ENCODE results near the gene ILF3. TPM values are rescaled to one million over a fixed set of nuclear protein-coding genes. Genes with fewer than 3 reads are reported as not detected.

The ILF3 gene
- total RNA-seq, 1 donor from 2014 or later: 118 TPM

DNA sequence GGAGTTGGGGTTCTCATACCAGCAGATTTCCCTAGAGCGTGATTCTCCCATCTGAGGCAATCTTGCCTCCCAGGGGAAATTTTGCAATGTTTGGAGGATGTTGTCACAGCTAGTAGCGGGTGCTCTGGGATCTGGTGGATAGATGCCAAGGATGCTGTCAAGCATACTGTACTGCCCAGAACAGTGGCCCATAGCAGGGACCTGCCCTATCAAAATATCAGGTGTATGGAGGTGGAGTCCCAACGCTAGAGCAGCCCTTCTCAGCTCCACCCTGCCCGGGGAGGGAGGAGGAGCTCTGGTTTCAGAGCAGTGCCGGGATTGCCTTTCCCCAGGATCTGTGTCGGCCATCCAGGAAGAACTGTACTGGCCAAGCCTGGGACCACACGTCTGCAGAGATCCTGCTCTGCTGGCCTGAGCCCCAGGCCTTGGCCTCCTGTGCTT, 36.2 kb downstream of the ILF3 start:
- intact Hi-C loops (cut with micrococcal nuclease): no loop called here
- DNase-seq: no peak
- ATAC-seq: no peak

DNA sequence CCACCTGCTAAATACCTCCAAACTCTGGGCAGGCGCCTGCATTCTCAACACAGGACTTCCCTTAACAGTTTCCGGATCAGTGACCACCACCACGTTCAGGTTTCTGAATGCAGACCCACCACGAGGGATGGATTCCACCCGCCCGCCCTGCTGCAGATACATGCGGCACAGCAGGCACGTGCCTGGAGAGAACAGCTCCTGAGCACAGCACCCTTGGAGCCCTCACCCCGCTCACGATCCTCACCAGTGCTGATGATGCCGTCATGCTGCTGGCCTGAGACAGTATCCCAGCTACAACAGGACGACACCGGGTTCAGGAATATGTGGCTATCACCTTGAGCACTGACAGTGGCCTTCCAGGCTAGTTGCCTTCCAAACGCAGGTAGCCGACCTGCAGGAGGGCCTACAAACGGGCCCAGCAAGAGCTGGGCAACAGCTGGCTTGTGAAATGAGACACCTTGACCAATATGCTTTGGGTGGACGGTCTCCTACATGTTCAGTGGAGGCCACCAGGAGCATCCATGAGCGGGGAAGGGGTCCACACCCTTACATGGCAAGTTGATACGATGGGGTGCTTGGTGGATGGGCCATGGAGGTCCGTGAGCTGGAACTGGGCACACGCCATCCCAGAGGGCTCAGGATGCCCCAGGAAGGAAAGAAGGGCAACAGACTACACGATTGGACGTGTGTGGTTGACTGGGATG, 37.2 kb downstream of the ILF3 start:
- no peak for DNase-seq
- no peak for ATAC-seq
- intact Hi-C loops (cut with micrococcal nuclease): no loop called here

DNA sequence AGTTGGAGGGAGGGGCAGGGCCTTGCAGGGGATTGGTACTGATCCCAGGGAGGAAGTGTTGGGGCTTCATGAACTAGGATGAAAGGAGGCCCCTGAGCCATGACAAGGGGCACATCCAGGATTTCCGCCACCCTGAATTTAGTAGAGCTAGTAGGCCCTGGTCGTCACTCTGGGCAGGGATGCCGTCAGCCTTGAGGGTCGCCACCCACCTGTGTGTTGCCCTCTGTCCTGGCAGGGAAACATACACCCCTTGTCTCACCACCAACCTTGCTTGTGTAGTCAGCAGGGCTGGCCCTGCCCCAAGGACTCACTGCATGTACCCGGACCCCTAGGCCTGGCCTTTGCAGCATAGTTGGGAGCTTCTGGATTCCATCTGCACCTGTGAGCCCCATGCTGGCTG, 37.7 kb downstream of the ILF3 start:
- DNase-seq (no peak), ATAC-seq (no peak)
- intact Hi-C loops (cut with micrococcal nuclease): no loop called here

DNA sequence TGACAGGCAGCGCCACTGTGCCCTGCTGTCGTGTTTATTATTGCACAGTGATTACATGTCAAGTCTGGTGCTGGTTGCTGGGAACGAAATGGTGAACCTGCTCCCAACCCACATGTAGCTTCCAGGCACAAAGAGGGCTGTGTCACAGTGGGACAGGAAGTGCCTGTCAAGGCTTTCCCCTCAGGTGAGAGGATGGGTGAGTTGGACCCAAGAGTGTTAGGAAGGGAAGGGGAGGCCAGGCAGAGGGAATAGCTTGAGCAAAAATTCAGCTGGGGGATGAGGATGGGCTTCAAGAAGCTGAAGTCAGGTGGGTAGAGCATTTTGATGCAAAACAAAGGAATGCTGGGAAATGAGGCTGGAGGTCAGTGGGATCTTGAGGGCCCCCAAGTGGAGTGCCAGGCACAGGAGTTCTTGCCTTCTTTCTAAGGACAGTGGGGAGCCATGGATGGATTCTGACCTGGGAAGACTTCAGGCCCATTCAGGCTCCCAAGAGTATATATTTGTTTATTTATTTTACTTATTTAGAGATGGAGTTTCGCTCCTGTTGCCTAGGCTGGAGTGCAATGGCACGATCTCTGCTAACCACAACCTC, 38.6 kb downstream of the ILF3 start:
- ATAC-seq: no peak
- no peak for DNase-seq
- intact Hi-C loops (cut with micrococcal nuclease): no loop called here

DNA sequence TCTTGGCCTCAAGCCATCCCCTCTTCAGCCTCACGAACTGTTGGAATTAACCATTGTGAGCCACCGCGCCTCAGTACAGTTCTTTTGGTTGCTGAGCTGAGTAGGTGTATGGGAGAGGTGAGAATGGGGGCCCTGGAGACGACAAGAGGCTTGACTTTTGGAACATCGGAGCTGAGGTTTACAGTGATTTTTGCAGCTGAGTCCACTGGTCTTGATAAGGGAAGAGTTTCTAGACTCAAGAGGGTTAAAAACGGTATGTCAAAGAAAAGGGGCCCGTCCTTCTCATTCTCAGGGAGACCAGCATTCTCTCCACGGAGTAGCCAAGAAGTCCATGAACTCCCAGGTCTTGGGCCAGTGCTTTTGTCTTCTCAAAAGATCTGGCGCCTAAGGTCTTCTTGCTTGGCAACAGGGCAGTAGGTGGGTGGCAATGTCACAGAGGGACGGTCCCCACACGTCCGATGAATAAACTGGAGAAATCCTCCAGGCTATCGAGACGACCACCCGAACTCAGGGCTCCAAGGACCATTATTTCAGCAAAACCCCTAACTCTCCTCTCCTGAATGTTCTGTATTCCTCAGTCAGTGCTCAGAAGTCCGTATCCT, 40.7 kb downstream of the ILF3 start:
- DNase-seq (no peak), ATAC-seq (no peak)
- intact Hi-C loops (cut with micrococcal nuclease): no loop called here

DNA sequence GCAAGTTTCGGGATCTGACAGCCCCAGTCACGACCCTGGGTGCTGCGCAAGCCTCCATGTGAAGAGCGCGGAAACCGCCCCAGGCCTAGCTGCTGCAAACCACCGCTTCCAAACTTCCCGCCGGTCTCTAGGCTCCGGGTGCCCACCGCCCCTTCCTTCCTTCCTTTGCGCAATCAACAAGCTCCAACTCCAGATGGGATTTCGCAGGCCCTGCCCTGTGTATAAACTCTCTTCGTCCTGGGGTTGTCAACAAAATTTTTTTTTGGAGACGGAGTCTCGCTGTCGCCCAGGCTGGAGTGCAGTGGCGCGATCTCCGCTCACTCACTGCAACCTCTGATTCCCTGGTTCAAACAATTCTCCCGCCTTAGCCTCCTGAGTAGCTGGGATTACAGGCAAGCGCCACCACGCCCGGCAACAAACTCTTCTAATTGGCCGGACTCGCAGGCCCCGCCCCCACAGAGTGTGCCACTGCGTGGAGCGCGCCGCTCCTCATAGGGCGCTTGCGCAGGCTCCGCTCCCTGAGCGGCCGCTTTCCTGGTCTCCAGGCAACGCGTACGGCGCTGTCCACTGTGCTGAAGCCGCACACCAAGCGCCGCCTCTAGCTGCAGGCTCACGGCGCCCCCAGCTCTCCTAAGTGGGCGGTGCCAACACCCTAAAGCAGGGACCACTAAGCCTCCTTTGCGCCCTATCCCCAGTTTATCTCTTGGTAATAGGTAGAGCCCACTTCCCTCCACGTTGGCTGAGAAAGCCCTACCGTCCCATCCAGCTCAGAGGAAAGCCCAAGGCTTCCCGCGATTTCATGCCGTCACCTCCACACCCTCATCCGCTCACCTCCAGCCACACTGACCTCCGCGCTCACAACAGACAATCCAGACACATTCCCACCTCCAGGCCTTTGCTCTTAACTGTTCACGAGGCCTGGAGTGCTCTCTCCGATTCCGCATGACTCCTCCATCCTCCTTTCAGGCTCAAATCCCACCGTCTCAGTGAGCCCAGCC, 41.6 kb downstream of the ILF3 start:
- intact Hi-C loops (cut with micrococcal nuclease): no loop called here

DNA sequence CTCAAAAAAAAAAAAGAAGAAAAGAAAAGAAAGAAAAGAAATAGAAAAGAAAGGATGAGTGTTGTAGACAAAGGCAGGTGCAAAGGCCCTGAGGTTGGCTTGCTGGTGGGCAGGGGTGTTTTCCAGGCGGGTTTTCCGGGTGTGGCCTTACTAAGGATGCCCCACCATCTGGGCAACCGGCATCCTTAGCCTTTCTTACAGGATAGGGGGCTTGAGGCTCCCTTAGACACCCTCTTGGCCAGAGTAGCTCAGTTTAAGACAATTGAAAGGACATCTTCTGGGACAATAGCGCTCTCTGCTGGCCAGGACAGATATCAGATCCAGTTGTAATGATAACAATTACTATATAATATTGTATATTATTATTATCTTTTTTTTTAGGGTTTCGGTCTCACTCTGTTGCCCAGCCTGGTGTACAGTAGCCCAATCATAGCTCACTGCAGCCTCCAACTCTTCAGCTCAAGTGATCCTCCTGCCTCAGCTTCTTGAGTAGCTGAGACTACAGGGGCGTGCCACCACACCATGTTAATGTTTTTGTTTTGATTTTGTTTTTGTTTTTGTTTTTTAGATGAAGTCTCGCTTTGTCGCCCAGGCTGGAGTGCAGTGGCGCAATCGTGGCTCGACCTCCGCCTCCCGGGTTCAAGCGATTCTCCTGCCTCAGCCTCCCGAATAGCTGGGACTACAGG, 45.6 kb downstream of the ILF3 start:
- DNase-seq: no peak
- intact Hi-C loops (cut with micrococcal nuclease): no loop called here
- ATAC-seq: no peak

More for the DNA sequence above, 41.6 kb downstream of the ILF3 start:
- peak; percentile 97 for DNase-seq
- peak; percentile 99 for ATAC-seq

DNA sequence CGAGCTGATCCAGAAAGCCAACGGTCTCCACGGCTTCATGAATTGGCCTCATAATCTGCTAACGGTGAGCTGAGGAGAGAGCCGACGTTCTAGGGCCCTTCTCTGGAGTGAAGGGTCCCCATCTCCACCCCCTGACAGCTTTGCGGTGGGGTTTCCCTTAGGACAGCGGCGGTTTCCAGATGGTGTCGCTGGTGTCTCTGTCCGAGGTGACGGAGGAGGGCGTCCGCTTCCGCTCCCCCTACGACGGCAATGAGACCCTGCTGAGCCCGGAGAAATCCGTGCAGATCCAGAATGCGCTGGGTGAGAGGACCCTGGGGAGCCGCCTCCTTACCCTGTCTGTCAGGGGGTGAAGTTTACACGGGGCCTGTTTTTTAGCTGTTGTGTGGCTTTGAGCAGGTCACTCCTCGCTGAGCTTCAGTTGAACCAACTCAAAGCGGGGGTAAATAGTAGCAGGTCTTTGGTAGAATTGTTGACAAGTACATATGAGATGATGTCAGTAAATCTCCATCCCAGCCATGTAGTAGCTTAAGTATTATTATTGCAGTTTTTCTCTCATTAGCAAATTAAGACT, 47.9 kb downstream of the ILF3 start:
- no peak for DNase-seq
- intact Hi-C loops (cut with micrococcal nuclease): no loop called here

DNA sequence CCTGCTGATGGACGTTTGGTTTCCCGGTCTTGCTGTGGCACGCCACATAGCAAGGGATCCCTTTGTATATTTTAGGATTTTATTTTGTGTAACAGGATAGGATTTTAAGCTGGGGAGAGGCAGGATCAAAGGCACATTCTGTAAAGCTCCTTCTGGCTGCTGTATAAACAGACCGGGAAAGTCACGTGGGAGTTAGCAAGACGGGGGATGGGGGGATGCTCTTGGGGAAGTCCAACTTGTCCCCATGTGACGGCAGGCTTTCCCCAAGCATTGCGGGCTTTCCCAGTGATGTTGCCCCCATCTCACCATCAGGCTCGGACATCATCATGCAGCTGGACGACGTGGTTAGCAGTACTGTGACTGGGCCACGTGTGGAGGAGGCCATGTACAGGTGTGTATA, 52.8 kb downstream of the ILF3 start:
- no peak for DNase-seq
- intact Hi-C loops (cut with micrococcal nuclease): no loop called here
- no peak for ATAC-seq

More for the DNA sequence above, 47.9 kb downstream of the ILF3 start:
- ATAC-seq: peak; percentile 49

DNA sequence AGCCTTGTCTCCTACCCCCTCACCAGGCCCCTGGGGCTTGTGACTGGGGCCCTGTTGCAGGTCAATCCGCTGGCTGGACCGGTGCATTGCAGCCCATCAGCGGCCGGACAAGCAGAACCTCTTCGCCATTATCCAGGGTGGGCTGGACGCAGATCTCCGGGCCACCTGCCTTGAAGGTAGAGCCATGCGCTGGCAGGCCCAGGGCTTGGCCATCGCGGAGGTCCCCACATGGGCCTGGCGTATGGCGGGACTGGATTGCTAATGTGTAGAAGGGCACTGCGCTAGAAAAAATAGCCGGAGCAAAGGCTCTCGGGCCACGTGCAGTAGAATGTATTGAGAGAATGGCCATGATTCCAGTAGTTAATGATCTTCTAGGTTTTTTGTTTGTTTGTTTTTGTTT, 53.3 kb downstream of the ILF3 start:
- intact Hi-C loops (cut with micrococcal nuclease): no loop called here
- ATAC-seq: no peak
- DNase-seq: no peak

DNA sequence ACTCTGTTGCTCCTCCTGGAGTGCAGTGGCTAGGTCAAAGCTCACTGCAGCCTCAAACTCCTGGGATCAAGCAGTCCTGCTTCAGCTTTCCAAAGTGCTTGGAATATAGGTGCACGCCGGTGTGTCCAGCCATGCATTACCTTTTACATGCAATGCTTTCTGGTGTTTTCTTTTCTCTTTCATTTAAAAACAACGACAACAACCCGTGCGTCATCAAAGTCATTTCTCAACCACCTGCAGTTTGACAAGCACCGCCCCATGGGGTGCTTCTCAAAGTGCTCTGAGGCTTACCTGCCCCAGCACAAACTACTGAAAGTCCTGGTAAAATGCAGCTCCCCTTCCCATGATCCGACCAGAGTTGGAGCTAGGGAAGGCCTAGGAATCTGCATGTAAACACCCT, 54.1 kb downstream of the ILF3 start:
- intact Hi-C loops (cut with micrococcal nuclease): no loop called here
- ATAC-seq (no peak), DNase-seq (no peak)

DNA sequence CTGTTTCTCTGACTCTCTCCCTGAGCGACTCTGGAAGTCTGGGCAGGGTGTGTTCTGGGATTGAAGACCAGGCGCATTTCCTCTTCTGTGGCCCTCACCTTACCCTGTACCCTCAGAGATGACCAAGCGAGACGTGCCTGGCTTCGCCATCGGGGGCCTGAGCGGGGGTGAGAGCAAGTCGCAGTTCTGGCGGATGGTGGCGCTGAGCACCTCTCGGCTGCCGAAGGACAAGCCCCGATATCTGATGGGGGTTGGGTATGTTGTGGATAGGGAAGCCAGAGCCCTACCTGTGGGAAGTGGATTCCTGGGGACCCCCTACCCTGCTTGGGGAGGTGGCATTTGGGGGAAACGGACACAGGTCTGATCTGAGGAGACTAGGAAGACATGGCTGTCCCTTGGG, 57.9 kb downstream of the ILF3 start:
- ATAC-seq (no peak), DNase-seq (no peak)
- intact Hi-C loops (cut with micrococcal nuclease): loop anchor here (10.0 kb wide), 1 partner anchor 153 kb away; no protein-coding TSS in a partner anchor

DNA sequence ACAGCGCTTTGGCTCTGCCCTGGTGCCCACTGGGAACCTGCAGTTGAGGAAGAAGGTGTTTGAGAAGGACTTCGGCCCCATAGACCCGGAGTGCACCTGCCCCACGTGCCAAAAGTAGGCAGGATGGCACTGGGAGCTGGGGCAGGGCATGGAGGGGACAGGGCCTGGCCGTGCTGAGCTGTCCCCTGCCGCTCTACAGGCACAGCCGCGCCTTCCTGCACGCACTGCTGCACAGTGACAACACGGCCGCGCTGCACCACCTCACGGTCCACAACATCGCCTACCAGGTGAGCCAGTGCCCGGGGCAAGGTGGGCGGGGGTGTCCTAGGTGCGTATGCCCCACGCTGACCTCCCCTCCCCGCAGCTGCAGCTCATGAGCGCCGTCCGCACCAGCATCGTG, 58.6 kb downstream of the ILF3 start:
- intact Hi-C loops (cut with micrococcal nuclease): loop anchor here (10.0 kb wide), 1 partner anchor 152 kb away; no protein-coding TSS in a partner anchor
- ATAC-seq: no peak
- no peak for DNase-seq

DNA sequence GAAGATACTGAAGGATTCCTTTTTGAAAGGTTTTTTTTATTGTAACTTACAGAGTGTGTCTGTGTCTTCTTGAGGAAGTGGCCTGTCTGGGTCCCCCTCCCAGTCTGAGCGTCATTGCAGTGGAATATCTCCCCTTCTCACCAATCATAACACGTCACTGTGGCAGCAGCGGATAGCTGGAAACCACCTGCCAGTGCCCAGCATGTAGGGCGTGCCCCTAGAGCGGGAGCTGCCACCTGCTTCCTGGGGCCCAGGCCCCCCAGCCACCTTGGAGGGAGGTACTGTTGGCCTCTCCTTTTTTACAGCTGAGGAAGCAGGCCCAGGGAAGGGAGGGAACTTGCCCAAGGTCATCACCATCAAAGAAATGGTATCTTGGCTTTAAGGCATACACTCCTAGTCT, 59.2 kb downstream of the ILF3 start:
- intact Hi-C loops (cut with micrococcal nuclease): loop anchor here (10.0 kb wide), 1 partner anchor 151 kb away; no protein-coding TSS in a partner anchor
- ATAC-seq: no peak
- DNase-seq: no peak

DNA sequence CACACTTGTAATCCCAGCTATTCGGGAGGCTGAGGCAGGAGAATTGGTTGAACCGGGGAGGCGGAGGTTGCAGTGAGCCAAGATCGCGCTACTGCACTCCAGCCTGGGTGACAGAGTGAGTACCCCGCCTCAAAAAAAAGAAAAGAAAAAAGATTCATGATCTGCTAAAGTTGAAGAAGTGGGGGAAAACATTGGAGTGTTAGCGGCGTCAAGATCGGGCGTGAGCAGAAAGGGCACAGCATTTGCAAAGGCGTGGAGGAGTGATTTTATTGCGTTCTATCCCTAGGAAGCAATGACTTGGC, 62.9 kb downstream of the ILF3 start:
- intact Hi-C loops (cut with micrococcal nuclease): loop anchor here (10.0 kb wide), 1 partner anchor 148 kb away; no protein-coding TSS in a partner anchor
- ATAC-seq (no peak), DNase-seq (no peak)

DNA sequence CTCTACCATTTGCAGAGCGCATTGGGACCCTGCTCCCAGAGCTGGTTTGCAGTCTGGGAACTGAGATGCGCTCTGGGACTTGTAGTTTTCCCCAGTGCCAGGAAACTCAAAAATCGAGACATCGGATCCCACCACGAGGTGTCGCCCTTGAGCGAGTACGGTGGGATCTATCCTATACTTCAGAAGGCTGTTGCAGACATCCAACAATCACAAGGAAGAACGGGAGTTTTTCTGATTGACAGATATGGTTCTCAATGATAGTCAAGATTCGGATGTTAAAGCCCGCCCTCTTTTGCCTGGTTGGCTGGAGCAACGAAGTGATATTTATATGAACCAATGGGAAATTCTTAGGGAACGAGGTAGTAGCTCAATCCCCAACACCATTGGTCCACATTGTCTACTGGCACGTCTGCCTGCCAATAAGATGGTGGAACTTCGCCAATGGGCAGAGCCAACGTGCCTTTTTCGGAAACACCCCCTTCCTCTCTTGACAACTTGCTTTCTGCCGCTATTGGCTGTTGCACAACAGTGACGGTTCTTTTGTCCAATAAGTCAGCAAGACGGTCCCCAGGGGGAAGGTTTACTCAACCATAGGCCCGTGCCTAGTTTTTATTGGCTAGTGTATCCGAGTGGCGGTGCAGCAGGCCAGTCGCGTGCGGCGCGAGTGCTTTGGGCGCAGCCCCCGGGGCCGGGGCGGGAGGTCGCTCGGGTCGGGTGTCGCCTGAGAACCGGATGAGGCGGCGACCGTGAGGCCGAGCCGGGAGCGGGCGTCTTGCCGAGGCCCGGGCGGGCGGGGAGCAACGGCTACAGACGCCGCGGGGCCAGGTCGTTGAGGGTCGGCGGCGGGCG, 63.4 kb downstream of the ILF3 start, which contains the start of gene DNM2:
TSS of gene DNM2 (plus strand) at position 724 of the 849 bp plus-strand sequence. CDS start 164 bp downstream, outside the sequence.
- intact Hi-C loops (cut with micrococcal nuclease): loop anchor here (10.0 kb wide), 1 partner anchor 147 kb away; no protein-coding TSS in a partner anchor
- DNase-seq (peak; percentile 99), ATAC-seq (peak; percentile 92)

All from left ventricle myocardium superior (tissue), 1 donor.